Keratinocyte (primary cell): ENCODE measurements around the gene MPP4. TPM values are rescaled to one million over a fixed set of nuclear protein-coding genes. Genes with fewer than 3 reads are reported as not detected.

Experiments
- DNase-seq: peaks from one replicate; pipeline ENCODE4 v3.0.0-alpha.2; 2011; ENCODE audit warnings: low read depth, missing footprints, low spot score
- FAIRE-seq: peaks from 2 replicates; lab custom pipeline; 2011; peaks lifted over from hg19 to GRCh38; lab: Jason Lieb, UNC
- H2AFZ ChIP-seq: 2 replicates; pipeline ENCODE4 v1.6.0; 2012; ENCODE audit warnings: low read length, control low read depth, inconsistent platforms; ENCODE audit not compliant: control insufficient read depth
- H3K27ac ChIP-seq: 2 replicates; pipeline ENCODE4 v1.5.1; 2011; ENCODE audit warnings: low read length; ENCODE audit not compliant: control insufficient read depth, insufficient read depth
- H3K27me3 ChIP-seq: 3 replicates; pipeline ENCODE4 v1.6.0; 2011; ENCODE audit warnings: low read length; ENCODE audit not compliant: control insufficient read depth, insufficient read depth; ENCODE audit errors: extremely low read depth
- H3K36me3 ChIP-seq, 2 experiments: 2 replicates in 1 of 2; 3 replicates in 1 of 2; pipeline ENCODE4 v1.5.1; 2011; ENCODE audit warnings: low read length in 2 of 2, mild to moderate bottlenecking in 1 of 2; ENCODE audit not compliant: control insufficient read depth in 2 of 2, insufficient read depth in 2 of 2; ENCODE audit errors: extremely low read depth in 1 of 2
- H3K4me1 ChIP-seq: 3 replicates; pipeline ENCODE4 v1.5.1; 2011; ENCODE audit warnings: low read length; ENCODE audit not compliant: control insufficient read depth, insufficient read depth; ENCODE audit errors: extremely low read depth
- H3K4me2 ChIP-seq: 3 replicates; pipeline ENCODE4 v1.6.0; 2011; ENCODE audit warnings: low read depth, low read length; ENCODE audit not compliant: control insufficient read depth, insufficient read depth; ENCODE audit errors: extremely low read depth
- H3K4me3 ChIP-seq, 3 experiments: fragments of 200-600 bp in 1 of 3; sonication (generic) in 1 of 3; 2 replicates in 2 of 3; 3 replicates in 1 of 3; pipeline ENCODE4 v1.5.1; 2011 to 2016; ENCODE audit warnings: low read length in 3 of 3, mild to moderate bottlenecking in 3 of 3, control low read depth in 2 of 3, inconsistent platforms in 1 of 3, low read depth in 1 of 3, mixed read lengths in 1 of 3, mixed run types in 1 of 3, moderate library complexity in 1 of 3; ENCODE audit not compliant: control insufficient read depth in 2 of 3, insufficient read depth in 2 of 3; ENCODE audit errors: extremely low read depth in 1 of 3
- H3K79me2 ChIP-seq: 2 replicates; pipeline ENCODE4 v1.6.0; 2012; ENCODE audit warnings: low read length; ENCODE audit not compliant: control insufficient read depth, insufficient read depth
- H3K9ac ChIP-seq: 3 replicates; pipeline ENCODE4 v1.6.0; 2011; ENCODE audit warnings: low read length; ENCODE audit not compliant: control insufficient read depth, insufficient read depth; ENCODE audit errors: extremely low read depth
- H3K9me1 ChIP-seq: 3 replicates; pipeline ENCODE4 v1.6.0; 2011; ENCODE audit warnings: low read length; ENCODE audit not compliant: control insufficient read depth, insufficient read depth; ENCODE audit errors: extremely low read depth
- H3K9me3 ChIP-seq: 2 replicates; pipeline ENCODE4 v1.5.1; 2012; ENCODE audit warnings: low read depth, low read length; ENCODE audit not compliant: control insufficient read depth
- H4K20me1 ChIP-seq: 3 replicates; pipeline ENCODE4 v1.6.0; 2011; ENCODE audit warnings: low read length; ENCODE audit not compliant: control insufficient read depth, insufficient read depth; ENCODE audit errors: extremely low read depth
- CTCF ChIP-seq, 3 experiments: IDR thresholded peaks in 1 of 3; conservative IDR thresholded peaks in 1 of 3; optimal IDR thresholded peaks in 1 of 3; 2 replicates in 2 of 3; 3 replicates in 1 of 3; pipeline versions ENCODE3 to v1.5.1; 2011; ENCODE audit warnings: low read length in 3 of 3, mild to moderate bottlenecking in 3 of 3, moderate library complexity in 2 of 3, control low read depth in 1 of 3, inconsistent platforms in 1 of 3; ENCODE audit not compliant: insufficient read depth in 2 of 3; ENCODE audit errors: extremely low read depth in 1 of 3
- EZH2 ChIP-seq: IDR thresholded peaks from one replicate; pipeline ENCODE4 v1.6.1; 2012; ENCODE audit warnings: inconsistent platforms, mild to moderate bottlenecking, low read length, moderate library complexity
- dilution Hi-C: fragments of 300-500 bp; cut with MboI; formaldehyde crosslinking; loops from one replicate; pipeline ENCODE4 v1.7.0; 2020; ENCODE audit warnings: low sequenced_read_pairs; ENCODE audit not compliant: extremely low pct_ligation_motif_present
- polyA plus RNA-seq, 5 experiments: library from polyadenylated mRNA; depleted of rRNA in 3 of 5; stranded (reverse) in 3 of 5; stranded (forward) in 1 of 5; unstranded in 1 of 5; fragments of >200 nt; gene quantifications; 1 replicate in 1 of 5; 2 replicates in 3 of 5; 3 replicates in 1 of 5; pipeline versions ENCODE4 v1.2.1 to v1.2.3, GENCODE V29; 2011 to 2012; ENCODE audit warnings: missing spikeins in 2 of 5, low read depth in 1 of 5, low replicate concordance in 1 of 5

The MPP4 gene
- polyA plus RNA-seq, 1 donor (not counting 4 experiments of a cell fraction or from before 2014, with no cell fraction given), result 0.42 TPM

GRCh38 chr2:201704536-201704935 is 6.1 kb upstream of the MPP4 start:
- Histone ChIP-seq H3K27ac (no peak overlapping the region), H3K9ac (no peak overlapping the region), H3K27me3 (no peaks in the 10 kb centered on the region), H3K79me2 (no peaks in the 10 kb centered on the region), H3K9me3 (no peaks in the 10 kb centered on the region), H3K4me3 (no peak overlapping the region), H3K36me3 (peaks cover 10 to 19% of the 10 kb centered on the region in 2 experiments), H2AFZ (no peak overlapping the region), H3K4me2 (no peak overlapping the region), H3K4me1 (peaks cover under 1% of the 10 kb centered on the region), H3K9me1 (no peaks in the 10 kb centered on the region), H4K20me1 (no peaks in the 10 kb centered on the region)
- dilution Hi-C loops, result no loop called here
- TF ChIP-seq EZH2 (no peak), CTCF (optimal IDR thresholded peaks at IDR 0.05 in 1 of 3, IDR thresholded peaks at IDR 0.05 in 1 of 3, conservative IDR thresholded peaks at IDR 0.05 in 1 of 3; ENCODE audit: extremely low read depth in 1 of 3, insufficient read depth in 2 of 3, low read length in 3 of 3) (no peak)
- FAIRE-seq (no peak), DNase-seq (no peak)

- Histone ChIP-seq H2AFZ (no peak overlapping the region), H4K20me1 (no peaks in the 10 kb centered on the region), H3K36me3 (peaks cover 9 to 15% of the 10 kb centered on the region in 2 experiments), H3K4me2 (no peak overlapping the region), H3K9me3 (no peaks in the 10 kb centered on the region), H3K27ac (no peak overlapping the region), H3K4me1 (peaks cover 29% of the 10 kb centered on the region), H3K4me3 (no peak overlapping the region), H3K9me1 (no peaks in the 10 kb centered on the region), H3K27me3 (no peaks in the 10 kb centered on the region), H3K9ac (no peak overlapping the region), H3K79me2 (no peaks in the 10 kb centered on the region)
- TF ChIP-seq CTCF (optimal IDR thresholded peaks at IDR 0.05 in 1 of 3, IDR thresholded peaks at IDR 0.05 in 1 of 3, conservative IDR thresholded peaks at IDR 0.05 in 1 of 3; ENCODE audit: extremely low read depth in 1 of 3, insufficient read depth in 2 of 3, low read length in 3 of 3), result no peak
- no peak for TF ChIP-seq EZH2
- DNase-seq (no peak), FAIRE-seq (no peak)
- dilution Hi-C loops, result no loop called here
These were observed 3.2 kb upstream of the MPP4 start for GRCh38 chr2:201701646-201702045.
